Measurements from ENCODE around the gene ZYX.

ZYX gene

DNA sequence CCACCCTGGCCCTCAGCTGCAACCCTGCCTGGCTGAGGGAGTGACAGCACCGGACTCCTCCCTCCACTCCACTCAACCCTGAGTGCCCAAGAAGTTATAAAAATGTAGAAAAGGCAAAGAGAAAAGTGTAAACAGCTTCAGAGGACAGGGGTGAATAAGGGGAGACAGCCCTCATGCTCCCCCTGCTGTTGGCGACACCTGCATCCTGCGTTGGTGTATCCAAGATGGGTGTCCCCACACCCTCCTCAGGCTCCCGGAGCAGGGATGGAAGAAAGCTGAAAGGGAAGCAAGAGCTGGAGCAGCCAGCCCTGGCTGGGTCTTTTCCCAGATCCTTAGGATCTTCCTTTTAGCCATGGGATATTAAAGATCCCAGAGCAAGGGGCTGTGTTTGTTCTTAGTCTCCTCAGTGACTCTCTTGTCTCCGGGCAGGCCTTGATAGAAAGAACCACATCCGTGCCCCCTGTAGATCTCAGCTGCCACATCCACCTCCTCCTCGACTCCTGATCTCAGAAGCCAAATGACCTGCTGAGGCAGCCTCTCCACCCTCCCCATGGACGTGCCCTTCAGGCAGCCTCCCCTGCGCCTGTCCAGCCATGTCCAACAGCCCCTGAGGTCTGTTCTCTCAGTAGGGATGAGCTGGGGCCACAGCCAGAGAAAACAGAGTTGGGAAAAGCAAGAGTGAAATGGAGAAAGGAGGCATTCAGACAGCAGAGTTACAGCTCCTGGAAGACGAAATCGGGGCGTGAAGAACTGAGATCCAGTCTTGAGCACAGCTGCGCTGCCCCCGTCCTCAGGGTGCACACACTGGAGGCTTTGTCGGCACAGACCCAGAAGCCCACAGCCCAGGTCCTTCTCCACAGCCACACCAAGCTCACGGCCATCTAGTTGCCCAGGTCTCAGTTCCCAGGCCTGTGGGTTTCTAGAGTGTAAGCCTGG lies 25.4 kb upstream of the ZYX start:
- H3K27ac ChIP-seq = no peak overlapping the region
- TF ChIP-seq ZFX (IDR thresholded peaks at IDR 0.05) = no peak
- TF ChIP-seq, protein P1, sequence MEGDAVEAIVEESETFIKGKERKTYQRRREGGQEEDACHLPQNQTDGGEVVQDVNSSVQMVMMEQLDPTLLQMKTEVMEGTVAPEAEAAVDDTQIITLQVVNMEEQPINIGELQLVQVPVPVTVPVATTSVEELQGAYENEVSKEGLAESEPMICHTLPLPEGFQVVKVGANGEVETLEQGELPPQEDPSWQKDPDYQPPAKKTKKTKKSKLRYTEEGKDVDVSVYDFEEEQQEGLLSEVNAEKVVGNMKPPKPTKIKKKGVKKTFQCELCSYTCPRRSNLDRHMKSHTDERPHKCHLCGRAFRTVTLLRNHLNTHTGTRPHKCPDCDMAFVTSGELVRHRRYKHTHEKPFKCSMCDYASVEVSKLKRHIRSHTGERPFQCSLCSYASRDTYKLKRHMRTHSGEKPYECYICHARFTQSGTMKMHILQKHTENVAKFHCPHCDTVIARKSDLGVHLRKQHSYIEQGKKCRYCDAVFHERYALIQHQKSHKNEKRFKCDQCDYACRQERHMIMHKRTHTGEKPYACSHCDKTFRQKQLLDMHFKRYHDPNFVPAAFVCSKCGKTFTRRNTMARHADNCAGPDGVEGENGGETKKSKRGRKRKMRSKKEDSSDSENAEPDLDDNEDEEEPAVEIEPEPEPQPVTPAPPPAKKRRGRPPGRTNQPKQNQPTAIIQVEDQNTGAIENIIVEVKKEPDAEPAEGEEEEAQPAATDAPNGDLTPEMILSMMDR (conservative IDR thresholded peaks at IDR 0.05) = no peak

- no peak for TF ChIP-seq ZFX (IDR thresholded peaks at IDR 0.05)
- TF ChIP-seq, protein P1 (conservative IDR thresholded peaks at IDR 0.05) = no peak
Observed at GRCh38 chr7:143356414-143357050, 24.6 kb upstream of the ZYX start.

DNA sequence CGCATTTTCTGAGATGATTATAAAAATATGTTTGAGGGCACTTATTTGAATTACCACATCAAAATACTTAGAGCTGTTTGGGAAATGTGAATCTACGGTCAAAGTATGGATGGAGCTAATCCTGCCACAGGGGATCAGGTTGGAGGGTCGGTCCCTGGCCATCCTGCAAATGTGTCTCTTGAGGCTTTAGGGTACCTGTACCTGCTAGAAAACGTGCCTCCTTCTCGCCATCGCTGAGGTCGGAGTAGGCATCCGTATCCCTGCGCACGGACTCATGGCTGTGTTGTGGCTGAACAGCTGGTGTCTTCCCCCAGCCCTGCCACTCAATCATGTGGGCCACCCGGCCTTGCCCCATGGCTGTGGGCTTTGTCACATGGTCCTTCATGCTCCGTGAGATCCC lies 22.5 kb upstream of the ZYX start:
- H3K27ac ChIP-seq = no peak overlapping the region
- TF ChIP-seq, protein P1 (conservative IDR thresholded peaks at IDR 0.05) = no peak
- TF ChIP-seq ZFX (IDR thresholded peaks at IDR 0.05) = no peak

More at GRCh38 chr7:143356414-143357050, 24.6 kb upstream of the ZYX start:
- H3K27ac ChIP-seq = no peak overlapping the region

- no peak overlapping the region for H3K27ac ChIP-seq
- TF ChIP-seq ZFX (IDR thresholded peaks at IDR 0.05) = no peak
- TF ChIP-seq, protein P1 (conservative IDR thresholded peaks at IDR 0.05) = no peak
Observed at GRCh38 chr7:143359771-143360353, 21.3 kb upstream of the ZYX start.

- TF ChIP-seq ZFX (IDR thresholded peaks at IDR 0.05) = no peak
- TF ChIP-seq, protein P1 (conservative IDR thresholded peaks at IDR 0.05) = no peak
- no peak overlapping the region for H3K27ac ChIP-seq
Observed at GRCh38 chr7:143360788-143361551, 20.2 kb upstream of the ZYX start.

- no peak for TF ChIP-seq ZFX (IDR thresholded peaks at IDR 0.05)
- TF ChIP-seq, protein P1 (conservative IDR thresholded peaks at IDR 0.05) = no peak
- H3K27ac ChIP-seq = no peak overlapping the region
Observed at GRCh38 chr7:143361552-143362130, 19.5 kb upstream of the ZYX start.

Data from C4-2B (cell line).